Measurements from ENCODE around the gene HOXB8.

The HOXB8 gene

DNA sequence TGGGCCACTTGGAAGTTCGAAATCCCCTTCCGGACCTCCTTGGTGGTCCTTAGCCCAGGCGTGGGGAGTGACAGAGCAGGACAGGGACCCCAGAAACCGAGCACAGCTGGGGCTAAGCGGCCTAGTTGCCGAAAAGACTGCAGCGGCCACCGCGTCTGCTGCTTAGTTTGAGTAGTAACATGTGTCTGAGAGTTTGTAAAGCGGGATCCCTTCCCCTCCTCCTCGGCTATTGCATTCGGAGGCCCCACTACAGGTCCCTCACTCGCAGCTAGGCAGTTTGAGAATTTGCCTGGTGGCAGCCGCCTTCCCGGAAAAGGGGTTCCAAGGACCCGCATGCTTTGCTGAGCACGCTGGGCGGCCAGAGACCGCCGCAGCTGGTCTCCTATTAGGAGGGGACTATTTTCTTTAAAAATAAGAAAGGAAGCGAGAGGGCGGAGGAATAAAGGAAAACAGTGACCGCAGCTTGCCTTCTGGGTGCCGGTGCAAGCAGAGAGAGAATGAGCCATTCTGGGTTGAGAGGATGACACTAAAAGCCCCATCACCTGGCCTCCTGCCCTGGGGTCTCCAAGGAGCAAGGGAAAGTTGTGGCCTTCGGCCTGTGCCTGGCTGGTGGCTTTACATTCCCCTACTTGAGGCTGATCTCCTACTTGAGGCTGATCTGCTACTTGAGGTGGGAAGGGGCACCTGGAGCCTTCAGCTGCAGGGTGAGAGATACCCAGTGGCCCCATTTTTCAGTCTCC lies 20.4 kb downstream of the HOXB8 start:
- TF ChIP-seq, protein P1, sequence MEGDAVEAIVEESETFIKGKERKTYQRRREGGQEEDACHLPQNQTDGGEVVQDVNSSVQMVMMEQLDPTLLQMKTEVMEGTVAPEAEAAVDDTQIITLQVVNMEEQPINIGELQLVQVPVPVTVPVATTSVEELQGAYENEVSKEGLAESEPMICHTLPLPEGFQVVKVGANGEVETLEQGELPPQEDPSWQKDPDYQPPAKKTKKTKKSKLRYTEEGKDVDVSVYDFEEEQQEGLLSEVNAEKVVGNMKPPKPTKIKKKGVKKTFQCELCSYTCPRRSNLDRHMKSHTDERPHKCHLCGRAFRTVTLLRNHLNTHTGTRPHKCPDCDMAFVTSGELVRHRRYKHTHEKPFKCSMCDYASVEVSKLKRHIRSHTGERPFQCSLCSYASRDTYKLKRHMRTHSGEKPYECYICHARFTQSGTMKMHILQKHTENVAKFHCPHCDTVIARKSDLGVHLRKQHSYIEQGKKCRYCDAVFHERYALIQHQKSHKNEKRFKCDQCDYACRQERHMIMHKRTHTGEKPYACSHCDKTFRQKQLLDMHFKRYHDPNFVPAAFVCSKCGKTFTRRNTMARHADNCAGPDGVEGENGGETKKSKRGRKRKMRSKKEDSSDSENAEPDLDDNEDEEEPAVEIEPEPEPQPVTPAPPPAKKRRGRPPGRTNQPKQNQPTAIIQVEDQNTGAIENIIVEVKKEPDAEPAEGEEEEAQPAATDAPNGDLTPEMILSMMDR (conservative IDR thresholded peaks at IDR 0.05; ENCODE audit: low read depth, low read length), result no peak
- DNase-seq (ENCODE audit: low read depth), result no peak
- no peak overlapping the region for H3K4me3 ChIP-seq (ENCODE audit: low read length)

DNA sequence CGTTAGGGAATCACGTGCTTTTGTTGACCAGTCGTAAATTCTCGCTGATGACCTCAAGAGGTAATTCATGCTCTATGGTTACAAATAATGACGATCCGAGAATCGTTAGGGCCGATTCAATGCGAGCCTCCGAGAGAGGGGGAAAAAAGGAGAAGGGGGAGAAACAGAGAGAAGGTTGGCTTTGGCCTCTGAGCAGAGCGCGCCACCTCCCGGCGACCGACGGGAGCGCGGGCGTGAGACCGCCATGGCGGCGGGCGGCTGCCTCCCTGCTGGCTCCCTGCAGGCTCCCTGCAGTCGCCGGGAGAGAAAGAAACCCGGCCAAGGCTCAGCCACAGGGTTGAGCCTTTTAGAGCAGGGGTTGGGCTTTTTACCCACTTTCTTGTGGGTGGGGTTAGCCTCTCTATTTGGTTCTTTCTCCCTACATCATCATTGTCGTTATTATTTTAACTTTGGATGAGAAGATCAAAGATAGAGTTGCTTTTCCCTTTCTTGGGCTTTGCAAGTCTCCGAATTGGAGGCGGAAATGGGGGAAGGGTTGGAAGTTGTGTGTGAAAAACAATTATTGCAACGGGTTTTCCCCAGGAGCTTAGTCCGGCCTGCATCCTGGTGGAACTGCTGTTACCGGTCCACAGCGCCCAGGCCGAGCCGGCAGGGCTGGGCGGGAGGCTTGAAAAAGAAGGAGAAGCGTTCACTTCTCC lies 21.1 kb downstream of the HOXB8 start:
- H3K4me3 ChIP-seq (ENCODE audit: low read length), result no peak overlapping the region
- TF ChIP-seq, protein P1 (conservative IDR thresholded peaks at IDR 0.05; ENCODE audit: low read depth, low read length), result peak; percentile 88
- DNase-seq (ENCODE audit: low read depth), result no peak

DNA sequence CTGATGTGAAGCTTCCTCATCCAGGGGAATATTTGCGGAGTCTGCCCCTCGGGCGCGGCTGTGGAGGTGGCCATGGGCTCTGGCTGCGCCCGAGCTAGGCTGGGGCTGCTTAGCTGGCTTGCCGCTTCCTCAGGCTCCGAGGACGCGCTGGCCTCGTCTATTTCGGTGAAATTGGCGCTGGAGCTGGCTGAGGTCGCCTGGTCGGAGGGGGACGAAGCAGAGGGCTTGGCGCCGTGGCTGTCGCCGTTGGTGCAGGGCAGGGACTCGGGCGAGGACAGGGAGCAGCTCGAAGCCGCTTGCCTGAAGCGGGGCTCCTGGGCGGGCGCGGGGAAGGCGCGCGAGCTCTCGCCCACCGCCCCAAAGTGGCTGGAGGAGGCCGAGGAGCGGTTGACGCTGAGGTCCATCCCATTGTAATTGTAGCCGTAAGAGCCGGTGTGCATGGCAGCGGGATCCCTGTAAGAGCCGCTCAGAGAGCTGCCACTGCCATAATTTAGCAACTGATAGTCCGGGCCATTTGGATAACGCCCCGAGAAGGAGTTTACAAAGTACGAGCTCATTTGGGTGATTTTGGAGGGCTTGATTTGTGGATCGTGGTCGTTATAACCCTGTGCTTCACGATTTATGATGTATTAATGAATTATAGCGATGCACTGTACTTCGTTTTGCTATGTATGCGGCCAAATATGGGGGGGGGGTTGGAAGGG lies 21.8 kb downstream of the HOXB8 start, which contains the start of gene HOXB5:
TSS of gene HOXB5 (minus strand) at position 654 of the 704 bp plus-strand sequence. CDS start at position 557, 97 bp downstream.
- TF ChIP-seq, protein P1 (conservative IDR thresholded peaks at IDR 0.05; ENCODE audit: low read depth, low read length), result no peak
- no peak for DNase-seq (ENCODE audit: low read depth)
- H3K4me3 ChIP-seq (ENCODE audit: low read length), result no peak within 1 kb of the TSS

DNA sequence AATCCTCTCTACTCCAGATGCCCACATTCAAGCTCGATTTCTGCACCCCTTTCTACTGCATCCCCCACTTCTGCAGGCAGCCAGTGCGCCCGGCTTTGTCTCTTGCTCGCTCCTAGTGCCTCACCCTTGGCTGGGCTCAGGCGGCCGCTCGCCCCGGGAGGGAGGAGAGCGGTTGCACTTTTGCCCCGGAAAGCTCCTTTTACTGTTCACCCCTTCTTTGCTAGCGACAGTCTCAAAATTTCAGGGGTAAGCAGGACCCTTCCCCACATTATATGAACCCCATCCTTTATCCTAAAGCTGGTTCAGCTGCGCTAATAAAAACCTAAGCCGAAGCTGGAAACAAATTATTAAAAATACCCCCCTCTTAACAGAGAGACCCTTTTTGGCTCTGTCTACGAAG lies 22.5 kb downstream of the HOXB8 start:
- no peak overlapping the region for H3K4me3 ChIP-seq (ENCODE audit: low read length)
- TF ChIP-seq, protein P1 (conservative IDR thresholded peaks at IDR 0.05; ENCODE audit: low read depth, low read length), result no peak
- no peak for DNase-seq (ENCODE audit: low read depth)

DNA sequence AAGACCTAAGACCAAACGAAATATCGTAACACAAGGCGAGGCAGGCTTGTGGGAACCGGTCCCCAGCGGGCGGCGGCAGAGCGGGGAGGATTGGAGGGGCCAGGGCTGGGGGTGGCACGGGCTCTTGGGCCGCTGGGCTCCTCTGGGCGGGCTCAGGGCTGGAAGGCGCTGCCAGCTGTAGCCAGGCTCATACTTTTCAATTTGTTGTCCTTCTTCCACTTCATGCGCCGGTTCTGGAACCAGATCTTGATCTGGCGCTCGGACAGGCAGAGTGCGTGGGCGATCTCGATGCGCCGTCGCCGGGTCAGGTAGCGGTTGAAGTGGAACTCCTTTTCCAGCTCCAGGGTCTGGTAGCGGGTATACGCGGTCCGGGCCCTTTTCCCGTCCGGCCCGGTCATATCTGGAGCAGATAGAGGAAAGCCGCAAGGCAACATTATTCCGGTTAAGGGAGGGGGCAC lies 23.0 kb downstream of the HOXB8 start:
- H3K4me3 ChIP-seq (ENCODE audit: low read length), result no peak overlapping the region
- TF ChIP-seq, protein P1 (conservative IDR thresholded peaks at IDR 0.05; ENCODE audit: low read depth, low read length), result no peak
- no peak for DNase-seq (ENCODE audit: low read depth)

DNA sequence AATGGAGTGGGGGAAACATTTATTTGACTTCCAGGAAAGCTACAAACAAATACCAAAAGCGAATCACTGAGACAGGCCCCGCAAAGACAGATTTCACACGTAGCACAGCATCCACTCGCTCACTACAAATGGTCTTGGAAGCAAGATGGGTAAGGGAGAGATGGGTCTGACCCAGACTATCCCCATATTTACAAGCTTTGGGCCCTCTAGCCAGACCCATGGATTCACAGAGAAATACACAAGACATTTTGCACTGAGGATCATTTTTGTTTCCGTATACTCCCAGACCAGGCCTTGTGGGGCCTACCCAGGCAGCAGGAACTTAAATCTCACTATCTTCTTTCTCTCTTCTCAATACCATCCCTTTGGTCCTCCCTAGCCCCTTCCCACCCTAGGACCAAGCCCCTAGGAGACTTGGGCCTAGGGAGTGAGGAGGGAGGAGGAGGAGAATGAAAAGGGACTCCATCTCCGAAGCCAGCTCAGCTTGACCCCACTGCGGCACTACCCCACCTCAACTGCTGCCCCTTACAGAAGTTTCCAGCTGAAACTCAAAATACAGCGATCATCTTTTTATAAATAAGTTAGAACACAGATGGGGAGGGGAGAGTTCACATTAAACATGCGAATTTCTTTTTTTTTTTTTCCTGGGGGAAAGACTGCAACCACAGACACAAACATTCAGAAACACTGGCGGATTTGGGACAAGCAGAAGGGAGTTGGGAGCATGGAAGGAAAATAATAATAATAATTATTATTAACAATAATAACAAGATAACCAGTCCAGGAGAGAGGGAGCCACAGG lies 23.6 kb downstream of the HOXB8 start:
- H3K4me3 ChIP-seq (ENCODE audit: low read length), result no peak overlapping the region

More for the DNA sequence above, 23.6 kb downstream of the HOXB8 start:
- TF ChIP-seq, protein P1 (conservative IDR thresholded peaks at IDR 0.05; ENCODE audit: low read depth, low read length), result no peak
- DNase-seq (ENCODE audit: low read depth), result no peak

All from retinal pigment epithelial cell (primary cell).